Panc1 (cell line): Measurements from ENCODE around the gene SMIM13.

ENCODE experiments used
- CTCF ChIP-seq: fragments of 450-650 bp; IDR thresholded peaks from 2 replicates; pipeline ENCODE4 v1.5.1; 2017; ENCODE audit warnings: mild to moderate bottlenecking
- POLR2AphosphoS5 ChIP-seq: IDR thresholded peaks from 2 replicates; pipeline ENCODE4 v1.6.1; 2012; ENCODE audit warnings: mild to moderate bottlenecking, low read depth, low read length, moderate library complexity
- REST ChIP-seq, 2 experiments: IDR thresholded peaks; 2 replicates each; pipeline ENCODE4 v1.6.1; 2011 to 2012; ENCODE audit warnings: low read depth in 2 of 2, control low read depth in 1 of 2, low read length in 1 of 2, mild to moderate bottlenecking in 1 of 2, moderate library complexity in 1 of 2; ENCODE audit not compliant: insufficient read depth in 1 of 2
- SIN3A ChIP-seq: IDR thresholded peaks from 2 replicates; pipeline ENCODE4 v1.6.1; 2012; ENCODE audit warnings: low read depth, mild to moderate bottlenecking, low read length, moderate library complexity, borderline replicate concordance; ENCODE audit not compliant: insufficient read depth
- TCF7L2 ChIP-seq: IDR thresholded peaks from 2 replicates; pipeline ENCODE4 v1.6.1; 2011; ENCODE audit warnings: mild to moderate bottlenecking, low read depth, low read length, inconsistent platforms

GRCh38 chr6:11177271-11177670 is 83.6 kb downstream of the SMIM13 start:
- TF ChIP-seq CTCF (no peak), TCF7L2 (no peak), POLR2AphosphoS5 (no peak), REST (IDR thresholded peaks at IDR 0.05; ENCODE audit: insufficient read depth in 1 of 2, low read depth in 2 of 2, low read length in 1 of 2) (no peak), SIN3A (no peak)
